KMS-11 (cell line): ENCODE data around the gene WRAP53.

Experiments
- H2AFZ ChIP-seq: fragments of 200-600 bp; sonication (generic); 2 replicates; pipeline ENCODE4 v1.6.1; 2016; ENCODE audit warnings: antibody characterized with exemption, mixed run types, low read depth
- H3K27ac ChIP-seq: fragments of 200-600 bp; sonication (generic); 2 replicates; pipeline ENCODE4 v1.6.1; 2016; ENCODE audit warnings: mild to moderate bottlenecking, mixed run types
- H3K27me3 ChIP-seq: fragments of 200-600 bp; sonication (generic); 2 replicates; pipeline ENCODE4 v1.6.1; 2017; ENCODE audit warnings: mild to moderate bottlenecking, low read depth, mixed run types, moderate library complexity; ENCODE audit not compliant: insufficient read depth
- H3K36me3 ChIP-seq: fragments of 200-600 bp; sonication (generic); 2 replicates; pipeline ENCODE4 v1.6.1; 2017; ENCODE audit warnings: mild to moderate bottlenecking, mixed run types; ENCODE audit not compliant: insufficient read depth
- H3K4me1 ChIP-seq: fragments of 200-600 bp; sonication (generic); 2 replicates; pipeline ENCODE4 v1.6.1; 2016; ENCODE audit warnings: mild to moderate bottlenecking, low read depth, mixed run types; ENCODE audit not compliant: poor library complexity, severe bottlenecking
- H3K4me2 ChIP-seq: fragments of 200-600 bp; sonication (generic); 2 replicates; pipeline ENCODE4 v1.7.0; 2016; ENCODE audit warnings: mild to moderate bottlenecking, mixed run types
- H3K4me3 ChIP-seq: fragments of 200-600 bp; sonication (generic); IDR thresholded peaks from 2 replicates; pipeline ENCODE4 v1.6.1; 2017; ENCODE audit warnings: low read depth, low read length, mixed read lengths; ENCODE audit not compliant: insufficient read depth
- H3K79me2 ChIP-seq: fragments of 200-600 bp; sonication (generic); 2 replicates; pipeline ENCODE4 v1.6.1; 2016; ENCODE audit warnings: low read depth, mixed run types; ENCODE audit not compliant: insufficient read depth
- H3K9ac ChIP-seq: fragments of 200-600 bp; sonication (generic); 2 replicates; pipeline ENCODE4 v1.6.1; 2016; ENCODE audit warnings: mild to moderate bottlenecking, mixed run types
- H4K20me1 ChIP-seq: fragments of 200-600 bp; sonication (generic); 2 replicates; pipeline ENCODE4 v1.6.1; 2016; ENCODE audit warnings: mild to moderate bottlenecking, mixed run types; ENCODE audit not compliant: insufficient read depth
- CTCF ChIP-seq: fragments of 200-600 bp; sonication (generic); conservative IDR thresholded peaks from 2 replicates; pipeline ENCODE4 v1.6.1; 2017; ENCODE audit warnings: low read depth, mild to moderate bottlenecking, antibody characterized with exemption, low read length, moderate library complexity, mixed read lengths

Gene WRAP53

GRCh38 chr17:7748076-7748775 is 59.9 kb downstream of the WRAP53 start:
- H4K20me1 ChIP-seq, result no peaks in the 10 kb centered on the region
- H3K36me3 ChIP-seq, result no peaks in the 10 kb centered on the region
- H3K27ac ChIP-seq, result no peak overlapping the region
- H3K79me2 ChIP-seq, result no peaks in the 10 kb centered on the region
- H2AFZ ChIP-seq, result no peak overlapping the region
- TF ChIP-seq CTCF, result no peak
- H3K4me2 ChIP-seq, result no peak overlapping the region
- no peak overlapping the region for H3K4me3 ChIP-seq
- no peak overlapping the region for H3K9ac ChIP-seq
- no peaks in the 10 kb centered on the region for H3K4me1 ChIP-seq
- no peaks in the 10 kb centered on the region for H3K27me3 ChIP-seq

- Histone ChIP-seq H3K4me3 (no peak overlapping the region), H3K36me3 (no peaks in the 10 kb centered on the region), H4K20me1 (no peaks in the 10 kb centered on the region), H3K4me2 (no peak overlapping the region), H3K27me3 (no peaks in the 10 kb centered on the region), H3K27ac (no peak overlapping the region), H3K9ac (no peak overlapping the region), H2AFZ (no peak overlapping the region), H3K79me2 (no peaks in the 10 kb centered on the region), H3K4me1 (no peaks in the 10 kb centered on the region)
- no peak for TF ChIP-seq CTCF
These were observed 62.1 kb downstream of the WRAP53 start for GRCh38 chr17:7750321-7750821.
